H9 (cell line): ENCODE results near the gene SATB1. TPM values are rescaled to one million over a fixed set of nuclear protein-coding genes. Genes with fewer than 3 reads are reported as not detected.

Experiments used
- DNase-seq: peaks from one replicate; pipeline ENCODE4 v3.0.0-alpha.2; 2017
- H2AFZ ChIP-seq: one replicate; pipeline ENCODE4 v1.6.1; 2013; ENCODE audit warnings: mild to moderate bottlenecking, low read length, control low read depth, moderate library complexity
- H2AK5ac ChIP-seq: 2 replicates; pipeline ENCODE4 v1.6.1; 2013; ENCODE audit warnings: low read length, control low read depth, mixed read lengths; ENCODE audit not compliant: insufficient read length
- H2BK120ac ChIP-seq: one replicate; pipeline ENCODE4 v1.6.1; 2013; ENCODE audit warnings: low read depth, mild to moderate bottlenecking, low read length, control low read depth, inconsistent platforms; ENCODE audit not compliant: poor library complexity, severe bottlenecking
- H2BK12ac ChIP-seq: 2 replicates; pipeline ENCODE4 v1.6.1; 2013; ENCODE audit warnings: low read length, control low read depth, mixed read lengths, low read depth; ENCODE audit not compliant: insufficient read length
- H2BK15ac ChIP-seq: 2 replicates; pipeline ENCODE4 v1.6.1; 2013; ENCODE audit warnings: low read depth, low read length, control low read depth
- H2BK20ac ChIP-seq: one replicate; pipeline ENCODE4 v1.6.1; 2013; ENCODE audit warnings: low read depth, mild to moderate bottlenecking, low read length, control low read depth, inconsistent platforms; ENCODE audit not compliant: poor library complexity, severe bottlenecking
- H2BK5ac ChIP-seq: 2 replicates; pipeline ENCODE4 v1.6.1; 2013; ENCODE audit warnings: low read length, control low read depth, mixed read lengths; ENCODE audit not compliant: insufficient read length
- H3K14ac ChIP-seq: 2 replicates; pipeline ENCODE4 v1.6.1; 2013; ENCODE audit warnings: low read length, control low read depth; ENCODE audit not compliant: insufficient read depth
- H3K18ac ChIP-seq: 2 replicates; pipeline ENCODE4 v1.6.1; 2013; ENCODE audit warnings: low read depth, mild to moderate bottlenecking, mixed read lengths, low read length, control low read depth; ENCODE audit not compliant: insufficient read length
- H3K23ac ChIP-seq: 2 replicates; pipeline ENCODE4 v1.6.1; 2013; ENCODE audit warnings: low read length, control low read depth, mixed read lengths, low read depth; ENCODE audit not compliant: insufficient read length
- H3K23me2 ChIP-seq: 2 replicates; pipeline ENCODE4 v1.6.1; 2013; ENCODE audit warnings: low read depth, mild to moderate bottlenecking, mixed read lengths, low read length, control low read depth; ENCODE audit not compliant: insufficient read length, poor library complexity, severe bottlenecking
- H3K27ac ChIP-seq: 2 replicates; pipeline ENCODE4 v1.5.1; 2013; ENCODE audit warnings: low read length, control low read depth, mixed read lengths, low read depth; ENCODE audit not compliant: insufficient read length
- H3K27me3 ChIP-seq: 2 replicates; pipeline ENCODE4 v1.6.1; 2013; ENCODE audit warnings: low read length, control low read depth, inconsistent platforms; ENCODE audit not compliant: insufficient read depth
- H3K4ac ChIP-seq: 2 replicates; pipeline ENCODE4 v1.6.1; 2013; ENCODE audit warnings: low read depth, mild to moderate bottlenecking, control low read depth, inconsistent platforms, low read length, moderate library complexity
- H3K4me1 ChIP-seq: 2 replicates; pipeline ENCODE4 v1.6.1; 2013; ENCODE audit warnings: low read length, control low read depth, inconsistent platforms; ENCODE audit not compliant: insufficient read depth
- H3K4me2 ChIP-seq: 2 replicates; pipeline ENCODE4 v1.6.1; 2013; ENCODE audit warnings: low read length, control low read depth, mixed read lengths; ENCODE audit not compliant: insufficient read length, insufficient read depth
- H3K56ac ChIP-seq: 2 replicates; pipeline ENCODE4 v1.6.1; 2013; ENCODE audit warnings: low read depth, mild to moderate bottlenecking, mixed read lengths, low read length, control low read depth; ENCODE audit not compliant: insufficient read length
- H3K79me1 ChIP-seq: 2 replicates; pipeline ENCODE4 v1.6.1; 2013; ENCODE audit warnings: low read depth, mild to moderate bottlenecking, moderate library complexity, low read length, control low read depth, inconsistent platforms; ENCODE audit not compliant: insufficient read depth, poor library complexity, severe bottlenecking
- H3K79me2 ChIP-seq: 2 replicates; pipeline ENCODE4 v1.6.1; 2013; ENCODE audit warnings: low read length, control low read depth, inconsistent platforms; ENCODE audit not compliant: insufficient read depth
- H3K9ac ChIP-seq: 2 replicates; pipeline ENCODE4 v1.6.1; 2013; ENCODE audit warnings: low read length, control low read depth, mixed read lengths; ENCODE audit not compliant: insufficient read length; ENCODE audit errors: extremely low read depth
- H3K9me3 ChIP-seq: one replicate; pipeline ENCODE4 v1.6.1; 2013; ENCODE audit warnings: low read depth, low read length, inconsistent platforms; ENCODE audit not compliant: control insufficient read depth
- H3T11ph ChIP-seq: one replicate; pipeline ENCODE4 v1.6.1; 2013; ENCODE audit warnings: mild to moderate bottlenecking, low read length, control low read depth, inconsistent platforms
- H4K20me1 ChIP-seq: one replicate; pipeline ENCODE4 v1.6.1; 2013; ENCODE audit not compliant: control insufficient read depth, insufficient read length, insufficient read depth
- H4K5ac ChIP-seq: 2 replicates; pipeline ENCODE4 v1.6.1; 2013; ENCODE audit warnings: low read depth, mild to moderate bottlenecking, mixed read lengths, low read length, control low read depth; ENCODE audit not compliant: insufficient read length
- H4K8ac ChIP-seq: replicated peaks from 2 replicates; pipeline ENCODE4 v1.6.1; 2013; ENCODE audit warnings: low read length, control low read depth, mixed read lengths, low read depth; ENCODE audit not compliant: insufficient read length
- H4K91ac ChIP-seq: 2 replicates; pipeline ENCODE4 v1.6.1; 2013; ENCODE audit warnings: low read depth, mild to moderate bottlenecking, moderate library complexity, mixed read lengths, low read length, control low read depth; ENCODE audit not compliant: insufficient read length
- H3K27ac Mint-ChIP-seq, 3 experiments: 2 replicates in 2 of 3; 3 replicates in 1 of 3; pipeline ENCODE4 v1.8.0; 2020 to 2021; ENCODE audit warnings: mixed read lengths in 3 of 3, mild to moderate bottlenecking in 1 of 3, moderate library complexity in 1 of 3
- H3K27me3 Mint-ChIP-seq: 2 replicates; pipeline ENCODE4 v1.8.0; 2021; ENCODE audit warnings: low read depth, mild to moderate bottlenecking, moderate library complexity, mixed read lengths
- H3K36me3 Mint-ChIP-seq, 3 experiments: 2 replicates in 2 of 3; 3 replicates in 1 of 3; pipeline ENCODE4 v1.8.0; 2020 to 2021; ENCODE audit warnings: low read depth in 3 of 3, mixed read lengths in 3 of 3; ENCODE audit not compliant: insufficient read depth in 1 of 3
- H3K4me1 Mint-ChIP-seq, 2 experiments: 2 replicates each; pipeline ENCODE4 v1.8.0; 2020; ENCODE audit warnings: mixed read lengths in 2 of 2
- H3K4me3 Mint-ChIP-seq, 2 experiments: 2 replicates in 1 of 2; 3 replicates in 1 of 2; pipeline ENCODE4 v1.8.0; 2020 to 2021; ENCODE audit warnings: mild to moderate bottlenecking in 2 of 2, mixed read lengths in 2 of 2, moderate library complexity in 1 of 2
- H3K9me3 Mint-ChIP-seq, 2 experiments: 2 replicates in 1 of 2; 3 replicates in 1 of 2; pipeline ENCODE4 v1.8.0; 2020; ENCODE audit warnings: mild to moderate bottlenecking in 2 of 2, mixed read lengths in 2 of 2, moderate library complexity in 1 of 2
- CTCF ChIP-seq: fragments of 200-600 bp; sonication (generic); conservative IDR thresholded peaks from 3 replicates; pipeline ENCODE4 v1.8.0; 2021; ENCODE audit warnings: antibody characterized with exemption, mild to moderate bottlenecking
- WGBS: extraction: QIAGEN DNeasy Blood & Tissue Kit; methylation state at CpG from one replicate; pipeline ENCODE4 v1.1.7; 2013; ENCODE audit warnings: missing lambda C conversion rate, low lambda C conversion rate, mixed read lengths; ENCODE audit not compliant: insufficient read length; ENCODE audit errors: extremely low coverage; 5-methylcytosine and 5-hydroxymethylcytosine counted together
- total RNA-seq: library from RNA; stranded (reverse); gene quantifications from 2 replicates; pipeline ENCODE4 v1.2.1, GENCODE V29; 2021

Gene SATB1
- total RNA-seq, 1 experiment from 2014 or later = 30.7 TPM

GRCh38 chr3:18378218-18378617 lies 46.9 kb downstream of the SATB1 start:
- no peak overlapping the region for H4K91ac ChIP-seq
- H4K8ac ChIP-seq = no peak overlapping the region
- Mint-ChIP-seq H3K27me3 (no peaks in the 10 kb centered on the region), H3K27ac (no peak overlapping the region), H3K4me1 (peaks cover 18 to 19% of the 10 kb centered on the region in 2 experiments), H3K36me3 (no peaks in the 10 kb centered on the region), H3K9me3 (no peaks in the 10 kb centered on the region), H3K4me3 (no peak overlapping the region)
- H3K9me3 ChIP-seq = no peaks in the 10 kb centered on the region
- no peak overlapping the region for H4K5ac ChIP-seq
- H3K23ac ChIP-seq = no peak overlapping the region
- H2BK5ac ChIP-seq = no peak overlapping the region
- H3K23me2 ChIP-seq = no peaks in the 10 kb centered on the region
- no peak overlapping the region for H3K18ac ChIP-seq
- H2BK20ac ChIP-seq = no peak overlapping the region
- no peak overlapping the region for H3K4me2 ChIP-seq
- H3K79me1 ChIP-seq = no peaks in the 10 kb centered on the region
- no peaks in the 10 kb centered on the region for H3K27me3 ChIP-seq
- H2AK5ac ChIP-seq = no peak overlapping the region
- no peak overlapping the region for H2AFZ ChIP-seq
- no CpG with 5 or more reads among the region's 2 CpGs for WGBS
- no peaks in the 10 kb centered on the region for H3K79me2 ChIP-seq
- no peak overlapping the region for H3K56ac ChIP-seq
- no peak overlapping the region for H2BK15ac ChIP-seq
- TF ChIP-seq CTCF = no peak
- no peak overlapping the region for H3K14ac ChIP-seq
- no peak for DNase-seq
- H3K4me1 ChIP-seq = peaks cover 3% of the 10 kb centered on the region; the same call in 1 of the 2 replicates
- no peak overlapping the region for H2BK120ac ChIP-seq
- no peak overlapping the region for H3K9ac ChIP-seq
- H3K4ac ChIP-seq = no peak overlapping the region
- no peak overlapping the region for H2BK12ac ChIP-seq
- no peak overlapping the region for H3K27ac ChIP-seq
- no peak overlapping the region for H3T11ph ChIP-seq
- no peaks in the 10 kb centered on the region for H4K20me1 ChIP-seq
